PC-3 (cell line): Measurements from ENCODE around the gene ABCC9. TPM values are rescaled to one million over a fixed set of nuclear protein-coding genes. Genes with fewer than 3 reads are reported as not detected.

Source experiments
- ATAC-seq: fragments of 200-7000 bp; cut with Tn5 transposase; 2 replicates; pipeline ENCODE4 v1.9.1; 2020; ENCODE audit warnings: mild to moderate bottlenecking, moderate library complexity
- BruUV-seq: library from RNA; stranded (reverse); fragments of 400-500 nt; replicated peaks from 2 replicates; lab custom pipeline; 2021; lab: Mats Ljungman, UMichigan
- CTCF ChIA-PET: fragments of 300-600 bp; sonication (Branson Sonifier 250); formaldehyde crosslinking; loops from one replicate; lab custom pipeline; 2022; ENCODE audit warnings: antibody characterized with exemption; lab: Charles Lee
- POLR2A ChIA-PET: fragments of 300-600 bp; sonication (Branson Sonifier 250); formaldehyde crosslinking; loops from one replicate; lab custom pipeline; 2022; ENCODE audit warnings: antibody characterized with exemption; ENCODE audit not compliant: unreplicated experiment; lab: Charles Lee
- DNase-seq: peaks from one replicate; pipeline ENCODE4 v3.0.0-alpha.2; 2015
- H2AFZ ChIP-seq: fragments of 300-600 bp; sonication (generic); 2 replicates; pipeline ENCODE4 v1.6.0; 2016; ENCODE audit warnings: antibody characterized with exemption, low read length
- H3F3A ChIP-seq: fragments of 300-600 bp; sonication (generic); one replicate; pipeline ENCODE4 v1.6.0; 2017; ENCODE audit warnings: antibody characterized with exemption, low read length, control low read depth, mild to moderate bottlenecking; ENCODE audit not compliant: unreplicated experiment
- H3K27ac ChIP-seq: fragments of 300-600 bp; sonication (generic); 2 replicates; pipeline ENCODE4 v1.5.1; 2016; ENCODE audit warnings: mild to moderate bottlenecking, low read length
- H3K27me3 ChIP-seq: fragments of 300-600 bp; sonication (generic); 2 replicates; pipeline ENCODE4 v1.6.1; 2016; ENCODE audit warnings: low read length, mixed read lengths
- H3K36me3 ChIP-seq: fragments of 300-600 bp; sonication (generic); 2 replicates; pipeline ENCODE4 v1.6.1; 2016; ENCODE audit warnings: low read depth, mixed run types, low read length, mixed read lengths
- H3K4me1 ChIP-seq: fragments of 300-600 bp; sonication (generic); 2 replicates; pipeline ENCODE4 v1.5.1; 2016; ENCODE audit warnings: low read length; ENCODE audit not compliant: insufficient read depth
- H3K4me2 ChIP-seq: fragments of 300-600 bp; sonication (generic); 2 replicates; pipeline ENCODE4 v1.6.0; 2016; ENCODE audit warnings: low read length
- H3K4me3 ChIP-seq: fragments of 300-600 bp; sonication (generic); 2 replicates; pipeline ENCODE4 v1.5.1; 2016; ENCODE audit warnings: mild to moderate bottlenecking, low read length, mixed read lengths
- H3K79me2 ChIP-seq: fragments of 300-600 bp; sonication (generic); 2 replicates; pipeline ENCODE4 v1.6.1; 2017; ENCODE audit warnings: low read length, mixed read lengths
- H3K9ac ChIP-seq: fragments of 300-600 bp; sonication (generic); 2 replicates; pipeline ENCODE4 v1.6.0; 2016; ENCODE audit warnings: mild to moderate bottlenecking, low read length
- H3K9me2 ChIP-seq: fragments of 300-600 bp; sonication (generic); replicated peaks from 2 replicates; pipeline ENCODE4 v1.6.1; 2016; ENCODE audit warnings: mixed run types, low read length, mixed read lengths
- H3K9me3 ChIP-seq: fragments of 300-600 bp; sonication (generic); 2 replicates; pipeline ENCODE4 v1.6.1; 2016; ENCODE audit warnings: low read length, mixed read lengths
- H4K20me1 ChIP-seq: fragments of 300-600 bp; sonication (generic); 2 replicates; pipeline ENCODE4 v1.6.1; 2016; ENCODE audit warnings: low read length, mixed read lengths
- CTCF ChIP-seq: fragments of 300-600 bp; sonication (generic); conservative IDR thresholded peaks from 2 replicates; pipeline ENCODE4 v1.5.1; 2017; ENCODE audit warnings: antibody characterized with exemption, low read depth, mild to moderate bottlenecking, low read length
- EZH2 ChIP-seq: fragments of 300-600 bp; sonication (generic); IDR thresholded peaks from one replicate; pipeline ENCODE4 v1.6.1; 2017; ENCODE audit warnings: antibody characterized with exemption, mild to moderate bottlenecking, low read length; ENCODE audit not compliant: unreplicated experiment
- EZH2phosphoT487 ChIP-seq: fragments of 300-600 bp; sonication (generic); IDR thresholded peaks from 2 replicates; pipeline ENCODE4 v1.6.1; 2018; ENCODE audit warnings: mild to moderate bottlenecking, antibody characterized with exemption, low read length, borderline replicate concordance
- intact Hi-C: fragments of 100-400 bp; cut with micrococcal nuclease; formaldehyde crosslinking; loops from 2 replicates; pipeline ENCODE4 v1.9.0; 2023
- total RNA-seq: library from RNA; depleted of rRNA; stranded (reverse); fragments of >200 nt; gene quantifications from 2 replicates; pipeline ENCODE4 v1.2.3, GENCODE V29; 2014

Gene ABCC9
- total RNA-seq, 1 experiment from 2014 or later: 0.33 TPM

GRCh38 chr12:21884936-21885335, 56.3 kb downstream of the ABCC9 start:
- intact Hi-C loops: no loop called here
- H3K4me1 ChIP-seq: no peaks in the 10 kb centered on the region
- no peaks in the 10 kb centered on the region for H3K9me2 ChIP-seq
- H3K4me2 ChIP-seq: no peak overlapping the region
- H3K4me3 ChIP-seq: no peak overlapping the region
- ChIA-PET POLR2A (no interaction called here), CTCF (no interaction called here)
- no peak overlapping the region for H2AFZ ChIP-seq
- H4K20me1 ChIP-seq: no peaks in the 10 kb centered on the region
- TF ChIP-seq EZH2phosphoT487: no peak
- no peak for TF ChIP-seq CTCF
- ATAC-seq (no peak), DNase-seq (no peak)
- no TSS peak for BruUV-seq
- no peak overlapping the region for H3K9ac ChIP-seq
- H3K36me3 ChIP-seq: no peaks in the 10 kb centered on the region
- H3K9me3 ChIP-seq: no peaks in the 10 kb centered on the region
- no peaks in the 10 kb centered on the region for H3K79me2 ChIP-seq
- H3K27ac ChIP-seq: no peak overlapping the region
- no peaks in the 10 kb centered on the region for H3F3A ChIP-seq
- no peaks in the 10 kb centered on the region for H3K27me3 ChIP-seq

- Histone ChIP-seq H3K27me3 (no peaks in the 10 kb centered on the region), H3K4me1 (no peaks in the 10 kb centered on the region), H2AFZ (no peak overlapping the region), H3K79me2 (no peaks in the 10 kb centered on the region), H3K4me3 (no peak overlapping the region), H3K9me3 (no peaks in the 10 kb centered on the region), H4K20me1 (no peaks in the 10 kb centered on the region), H3K9me2 (no peaks in the 10 kb centered on the region), H3K27ac (no peak overlapping the region), H3F3A (no peaks in the 10 kb centered on the region), H3K36me3 (no peaks in the 10 kb centered on the region), H3K4me2 (no peak overlapping the region), H3K9ac (no peak overlapping the region)
- ChIA-PET POLR2A (no interaction called here), CTCF (no interaction called here)
- TF ChIP-seq CTCF: no peak
- TF ChIP-seq EZH2: no peak
- no peak for TF ChIP-seq EZH2phosphoT487
- ATAC-seq (no peak), DNase-seq (no peak)
- no TSS peak for BruUV-seq
- intact Hi-C loops: no loop called here
Measured at GRCh38 chr12:21882635-21883034, 58.6 kb downstream of the ABCC9 start.

- ATAC-seq (no peak), DNase-seq (no peak)
- Histone ChIP-seq H3K9ac (no peak overlapping the region), H2AFZ (no peak overlapping the region), H3K4me3 (no peak overlapping the region), H3K4me2 (no peak overlapping the region), H3K79me2 (no peaks in the 10 kb centered on the region), H3K36me3 (no peaks in the 10 kb centered on the region), H4K20me1 (no peaks in the 10 kb centered on the region), H3K9me2 (no peaks in the 10 kb centered on the region), H3F3A (no peaks in the 10 kb centered on the region), H3K4me1 (no peaks in the 10 kb centered on the region), H3K27me3 (no peaks in the 10 kb centered on the region), H3K9me3 (no peaks in the 10 kb centered on the region), H3K27ac (no peak overlapping the region)
- BruUV-seq: no TSS peak
- ChIA-PET CTCF (interaction anchor here (0.8 kb wide), 1 partner anchor 184 kb away, joined by 3 read pairs; no protein-coding TSS in a partner anchor), POLR2A (interaction anchor here (0.6 kb wide), 1 partner anchor 184 kb away, joined by 16 read pairs; no protein-coding TSS in a partner anchor)
- TF ChIP-seq EZH2 (no peak), CTCF (no peak), EZH2phosphoT487 (no peak)
- intact Hi-C loops: no loop called here
Measured at GRCh38 chr12:21881965-21882364, 59.3 kb downstream of the ABCC9 start.
